ENCODE data around the gene TCL1B. TPM values are rescaled to one million over a fixed set of nuclear protein-coding genes. Genes with fewer than 3 reads are reported as not detected.

TCL1B gene
- total RNA-seq, 6 experiments from 2014 or later: not detected

- H3K9me3 Mint-ChIP-seq: peaks cover 21% of the 10 kb centered on the region
- H3K4me1 Mint-ChIP-seq (ENCODE audit: low read depth): no peaks in the 10 kb centered on the region
- no peak for TF ChIP-seq CTCF (IDR thresholded peaks at IDR 0.05)
- no peaks in the 10 kb centered on the region for H3K27me3 Mint-ChIP-seq (ENCODE audit: insufficient read depth)
- no peaks in the 10 kb centered on the region for H3K36me3 Mint-ChIP-seq (ENCODE audit: low read depth)
- no peak for DNase-seq
- H3K4me3 Mint-ChIP-seq: no peak overlapping the region
- no peak overlapping the region for H3K27ac Mint-ChIP-seq
These were observed 6.1 kb upstream of the TCL1B start for GRCh38 chr14:95679998-95680735.

- no peaks in the 10 kb centered on the region for H3K4me1 Mint-ChIP-seq (ENCODE audit: low read depth)
These were observed 5.1 kb upstream of the TCL1B start for GRCh38 chr14:95681153-95681552.

GRCh38 chr14:95683793-95684192, 2.4 kb upstream of the TCL1B start:
- peak; percentile 31; the same call in 1 of the 2 replicates for TF ChIP-seq CTCF (IDR thresholded peaks at IDR 0.05)
- Mint-ChIP-seq H3K27me3 (ENCODE audit: insufficient read depth) (no peaks in the 10 kb centered on the region), H3K4me1 (ENCODE audit: low read depth) (no peaks in the 10 kb centered on the region), H3K36me3 (ENCODE audit: low read depth) (no peaks in the 10 kb centered on the region), H3K4me3 (no peak overlapping the region), H3K27ac (no peak overlapping the region), H3K9me3 (peaks cover 26% of the 10 kb centered on the region)
- no peak for DNase-seq

More at GRCh38 chr14:95681153-95681552, 5.1 kb upstream of the TCL1B start:
- H3K27me3 Mint-ChIP-seq (ENCODE audit: insufficient read depth): no peaks in the 10 kb centered on the region
- H3K9me3 Mint-ChIP-seq: peaks cover 18% of the 10 kb centered on the region
- no peaks in the 10 kb centered on the region for H3K36me3 Mint-ChIP-seq (ENCODE audit: low read depth)
- no peak for TF ChIP-seq CTCF (IDR thresholded peaks at IDR 0.05)
- H3K27ac Mint-ChIP-seq: no peak overlapping the region
- H3K4me3 Mint-ChIP-seq: no peak overlapping the region
- DNase-seq: no peak

GRCh38 chr14:95686935-95687334, 709 bp downstream of the TCL1B start:
- TF ChIP-seq CTCF (IDR thresholded peaks at IDR 0.05): no peak
- peaks cover 31% of the 10 kb centered on the region for H3K9me3 Mint-ChIP-seq
- DNase-seq: no peak
- H3K36me3 Mint-ChIP-seq (ENCODE audit: low read depth): no peaks in the 10 kb centered on the region
- no peak overlapping the region for H3K4me3 Mint-ChIP-seq
- H3K27me3 Mint-ChIP-seq (ENCODE audit: insufficient read depth): no peaks in the 10 kb centered on the region; the same call in 1 of the 2 replicates
- H3K4me1 Mint-ChIP-seq (ENCODE audit: low read depth): no peaks in the 10 kb centered on the region
- no peak overlapping the region for H3K27ac Mint-ChIP-seq

- TF ChIP-seq CTCF (IDR thresholded peaks at IDR 0.05): no peak
- peaks cover 42% of the 10 kb centered on the region for H3K9me3 Mint-ChIP-seq
- no peaks in the 10 kb centered on the region for H3K4me1 Mint-ChIP-seq (ENCODE audit: low read depth)
- H3K4me3 Mint-ChIP-seq: no peak overlapping the region
- no peaks in the 10 kb centered on the region for H3K36me3 Mint-ChIP-seq (ENCODE audit: low read depth)
- H3K27ac Mint-ChIP-seq: no peak overlapping the region
- H3K27me3 Mint-ChIP-seq (ENCODE audit: insufficient read depth): no peaks in the 10 kb centered on the region; the same call in 1 of the 2 replicates
- no peak for DNase-seq
These were observed 3.2 kb downstream of the TCL1B start for GRCh38 chr14:95689441-95689840.
